Skeletal muscle satellite cell (primary cell): ENCODE results near the gene NXNL1. TPM values are rescaled to one million over a fixed set of nuclear protein-coding genes. Genes with fewer than 3 reads are reported as not detected.
"Not testable (repeated sequence)": the region's sequence is repeated elsewhere in the genome, so short reads cannot be mapped to it uniquely, and the experiment has no call there.

Experiments used
- H3K27me3 ChIP-seq: 2 replicates; pipeline ENCODE4 v1.7.0; 2013; ENCODE audit warnings: low read length; ENCODE audit not compliant: control insufficient read depth, insufficient read depth
- H3K36me3 ChIP-seq: 2 replicates; pipeline ENCODE4 v1.7.0; 2013; ENCODE audit warnings: mild to moderate bottlenecking, control low read depth, low read length; ENCODE audit not compliant: insufficient read depth
- H3K4me1 ChIP-seq: 2 replicates; pipeline ENCODE4 v1.7.0; 2013; ENCODE audit warnings: low read length; ENCODE audit not compliant: control insufficient read depth, insufficient read depth
- H3K4me2 ChIP-seq: 2 replicates; pipeline ENCODE4 v1.7.0; 2013; ENCODE audit warnings: mild to moderate bottlenecking, low read length
- H3K4me3 ChIP-seq: 2 replicates; pipeline ENCODE4 v1.7.0; 2013; ENCODE audit warnings: low read length
- H3K9ac ChIP-seq: 2 replicates; pipeline ENCODE4 v1.7.0; 2013; ENCODE audit warnings: mild to moderate bottlenecking, low read depth, low read length, moderate library complexity
- H3K9me3 ChIP-seq: replicated peaks from 2 replicates; pipeline ENCODE4 v1.7.0; 2013; ENCODE audit warnings: mild to moderate bottlenecking, control low read depth, low read length
- total RNA-seq: library from RNA; depleted of rRNA; stranded (reverse); fragments of >200 nt; gene quantifications from 2 replicates; pipeline ENCODE4 v1.2.3, GENCODE V29; 2012; rRNA removed

NXNL1 gene, protein sequence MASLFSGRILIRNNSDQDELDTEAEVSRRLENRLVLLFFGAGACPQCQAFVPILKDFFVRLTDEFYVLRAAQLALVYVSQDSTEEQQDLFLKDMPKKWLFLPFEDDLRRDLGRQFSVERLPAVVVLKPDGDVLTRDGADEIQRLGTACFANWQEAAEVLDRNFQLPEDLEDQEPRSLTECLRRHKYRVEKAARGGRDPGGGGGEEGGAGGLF
- total RNA-seq: not detected in 2 replicates

DNA sequence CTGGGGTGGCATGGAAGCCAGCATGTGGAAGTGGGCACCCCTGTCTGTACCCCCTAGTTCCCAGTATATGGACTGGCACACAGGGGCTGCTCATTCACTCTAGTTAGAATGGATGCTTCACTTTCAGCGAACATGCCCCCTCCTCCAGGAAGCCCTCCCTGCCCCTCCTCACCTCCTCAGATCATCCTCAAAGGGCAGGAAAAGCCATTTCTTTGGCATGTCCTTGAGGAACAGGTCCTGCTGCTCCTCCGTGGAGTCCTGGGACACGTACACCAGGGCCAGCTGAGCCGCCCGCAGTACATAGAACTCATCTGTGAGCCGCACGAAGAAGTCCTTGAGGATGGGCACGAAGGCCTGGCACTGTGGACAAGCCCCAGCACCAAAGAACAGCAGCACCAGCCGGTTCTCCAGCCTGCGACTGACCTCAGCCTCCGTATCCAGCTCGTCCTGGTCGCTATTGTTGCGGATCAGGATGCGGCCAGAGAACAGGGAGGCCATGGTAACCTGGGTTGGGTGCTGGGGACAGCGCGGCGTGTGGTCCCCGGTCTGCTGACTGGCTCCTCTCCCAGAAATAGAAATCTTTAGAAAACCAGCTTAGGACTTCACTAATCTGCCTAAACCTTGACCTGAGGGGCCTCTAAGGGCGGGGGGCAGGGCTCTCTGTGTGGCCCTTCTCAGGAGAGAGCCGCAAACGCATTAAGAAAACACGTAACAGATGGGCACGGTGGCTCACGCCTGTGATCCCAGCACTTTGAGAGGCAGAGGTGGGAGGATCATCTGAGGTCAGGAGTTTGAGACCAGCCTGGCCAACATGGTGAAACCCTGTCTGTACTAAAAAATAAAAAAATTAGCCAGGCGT lies at the start of gene NXNL1:
Gene NXNL1, minus strand, starts transcription at position 555 of the 859 bp plus-strand sequence. Its CDS starts 57 bp downstream, at position 498.
- H3K9me3 ChIP-seq: no peaks in the 10 kb centered on the region
- no peaks in the 10 kb centered on the region for H3K36me3 ChIP-seq
- H3K4me2 ChIP-seq: no peak within 1 kb of the TSS
- peaks cover 46% of the 10 kb centered on the region for H3K27me3 ChIP-seq
- no peaks in the 10 kb centered on the region for H3K4me1 ChIP-seq
- H3K4me3 ChIP-seq: no peak within 1 kb of the TSS
- no peak within 1 kb of the TSS for H3K9ac ChIP-seq

DNA sequence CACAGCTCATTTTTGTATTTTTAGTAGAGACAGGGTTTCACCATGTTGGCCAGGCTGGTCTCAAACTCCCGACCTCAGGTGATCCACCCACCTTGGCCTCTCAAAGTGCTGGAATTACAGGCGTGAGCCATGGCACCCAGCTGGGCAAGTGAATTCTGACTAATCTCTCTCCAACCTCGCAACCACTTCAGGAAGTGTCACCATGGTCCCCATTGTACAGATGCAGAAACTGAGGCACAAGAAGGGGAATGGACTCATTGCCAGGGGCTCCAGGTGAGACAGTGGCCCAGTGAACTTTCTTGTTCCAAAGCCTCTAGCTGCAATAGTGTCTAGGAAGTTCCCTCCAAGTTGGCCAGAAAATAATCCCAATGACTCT lies 47.8 kb upstream of the NXNL1 start:
- not testable (repeated sequence) for H3K36me3 ChIP-seq, H3K9ac ChIP-seq
- H3K4me1 ChIP-seq: peaks cover 16% of the 10 kb centered on the region

DNA sequence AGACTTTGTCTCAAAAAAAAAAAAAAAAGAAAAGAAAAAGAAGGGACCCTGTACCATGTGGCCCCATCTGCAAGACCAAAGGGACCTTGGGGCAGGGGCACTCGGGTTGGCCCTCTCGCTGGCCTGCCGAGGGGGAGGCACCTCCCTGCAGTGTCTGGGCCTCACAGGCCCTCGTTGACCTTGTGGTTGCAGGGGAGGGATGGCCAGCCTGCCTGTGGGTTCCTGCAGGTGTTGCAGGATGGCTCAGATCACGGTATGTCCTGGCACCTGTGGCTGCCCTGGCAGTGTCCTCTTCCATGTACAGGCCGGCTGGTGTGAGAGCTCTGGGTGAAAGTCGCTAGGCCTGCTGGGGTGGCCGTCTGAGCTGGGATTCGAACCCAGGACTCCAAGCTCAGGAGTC lies 46.0 kb upstream of the NXNL1 start:
- Histone ChIP-seq H3K27me3 (no peaks in the 10 kb centered on the region), H3K4me2 (no peak overlapping the region), H3K9ac (no peak overlapping the region), H3K36me3 (peaks cover 9% of the 10 kb centered on the region), H3K4me3 (no peak overlapping the region), H3K4me1 (peaks cover 11% of the 10 kb centered on the region), H3K9me3 (no peaks in the 10 kb centered on the region)

More for the DNA sequence above, 47.8 kb upstream of the NXNL1 start:
- not testable (repeated sequence) for H3K4me2 ChIP-seq, H3K27me3 ChIP-seq, H3K9me3 ChIP-seq, H3K4me3 ChIP-seq

DNA sequence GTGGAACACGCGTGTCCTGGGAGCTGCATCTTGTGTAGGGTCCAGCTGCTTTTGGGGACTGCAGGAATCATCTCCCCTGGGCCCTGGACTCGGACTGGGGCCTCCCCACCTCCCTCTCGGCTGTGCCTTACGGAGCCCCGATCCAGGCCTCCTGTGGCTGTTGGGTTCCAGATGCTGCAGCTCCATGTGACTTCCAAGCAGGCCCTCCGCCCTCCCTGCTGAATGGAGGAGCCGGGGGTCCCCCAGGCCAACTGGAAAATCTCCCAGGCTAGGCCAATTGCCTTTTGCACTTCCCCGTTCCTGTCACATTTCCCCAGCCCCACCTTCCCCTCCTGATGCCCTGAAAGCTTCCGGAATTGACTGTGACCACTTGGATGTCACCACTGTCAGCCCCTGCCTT lies 44.5 kb upstream of the NXNL1 start:
- peaks cover 19% of the 10 kb centered on the region for H3K36me3 ChIP-seq
- peaks cover 11% of the 10 kb centered on the region for H3K4me1 ChIP-seq
- H3K9ac ChIP-seq: no peak overlapping the region
- no peaks in the 10 kb centered on the region for H3K27me3 ChIP-seq
- H3K9me3 ChIP-seq: no peaks in the 10 kb centered on the region
- no peak overlapping the region for H3K4me3 ChIP-seq
- no peak overlapping the region for H3K4me2 ChIP-seq

DNA sequence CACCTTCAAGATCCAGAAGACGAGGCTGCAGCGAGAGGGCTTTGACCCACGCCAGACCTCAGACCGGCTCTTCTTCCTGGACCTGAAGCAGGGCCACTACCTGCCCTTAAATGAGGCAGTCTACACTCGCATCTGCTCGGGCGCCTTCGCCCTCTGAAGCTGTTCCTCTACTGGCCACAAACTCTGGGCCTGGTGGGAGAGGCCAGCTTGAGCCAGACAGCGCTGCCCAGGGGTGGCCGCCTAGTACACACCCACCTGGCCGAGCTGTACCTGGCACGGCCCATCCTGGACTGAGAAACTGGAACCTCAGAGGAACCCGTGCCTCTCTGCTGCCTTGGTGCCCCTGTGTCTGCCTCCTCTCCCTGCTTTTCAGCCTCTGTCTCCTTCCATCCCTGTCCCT lies 43.7 kb upstream of the NXNL1 start:
- Histone ChIP-seq H3K9me3 (no peaks in the 10 kb centered on the region), H3K36me3 (peaks cover 11% of the 10 kb centered on the region), H3K4me1 (peaks cover 18% of the 10 kb centered on the region), H3K9ac (no peak overlapping the region), H3K27me3 (no peaks in the 10 kb centered on the region), H3K4me3 (no peak overlapping the region), H3K4me2 (no peak overlapping the region)

DNA sequence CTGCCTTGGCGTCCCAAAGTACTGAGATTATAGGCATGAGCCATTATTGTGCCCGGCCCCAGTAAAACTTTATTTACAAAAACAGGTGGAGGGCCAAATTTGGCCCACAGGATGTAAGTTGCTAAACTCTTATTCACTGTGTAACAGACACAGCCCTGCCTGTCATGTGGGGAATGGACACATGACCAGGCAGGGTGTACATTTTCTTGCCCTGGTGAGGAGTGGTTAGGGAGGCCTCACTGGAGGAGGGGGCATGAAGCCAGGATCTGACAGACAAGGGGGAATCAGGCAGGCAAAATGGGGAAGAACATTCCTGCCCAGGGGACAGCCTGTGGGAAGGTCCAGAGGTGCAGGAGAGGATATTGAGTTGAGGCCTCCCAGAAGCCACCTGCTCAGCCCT lies 43.3 kb upstream of the NXNL1 start:
- peaks cover 11% of the 10 kb centered on the region for H3K36me3 ChIP-seq

DNA sequence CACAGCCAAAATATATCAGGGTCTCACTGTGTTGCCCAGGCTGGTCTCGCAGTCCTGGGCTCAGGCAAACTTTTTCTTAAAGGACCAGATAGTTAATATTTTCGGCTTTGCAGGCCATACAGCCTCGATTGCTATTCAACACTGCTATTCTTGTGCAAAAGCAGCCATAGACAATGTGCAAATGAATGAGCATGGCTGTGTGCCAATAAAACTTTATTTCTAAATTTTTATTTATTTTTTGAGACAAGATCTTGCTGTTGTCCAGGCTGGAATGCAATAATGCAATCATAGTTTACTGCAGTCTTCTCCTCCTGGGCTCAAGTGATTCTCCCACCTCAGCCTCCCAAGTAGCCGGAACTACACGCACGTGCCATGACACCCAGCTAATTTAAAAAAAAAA lies 42.5 kb upstream of the NXNL1 start:
- no peaks in the 10 kb centered on the region for H3K9me3 ChIP-seq
- H3K4me3 ChIP-seq: no peak overlapping the region
- H3K27me3 ChIP-seq: no peaks in the 10 kb centered on the region
- H3K36me3 ChIP-seq: peaks cover 11% of the 10 kb centered on the region
- no peak overlapping the region for H3K4me2 ChIP-seq
- peaks cover 18% of the 10 kb centered on the region for H3K4me1 ChIP-seq
- H3K9ac ChIP-seq: no peak overlapping the region

More for the DNA sequence above, 43.3 kb upstream of the NXNL1 start:
- Histone ChIP-seq H3K4me2 (no peak overlapping the region), H3K4me3 (no peak overlapping the region), H3K27me3 (no peaks in the 10 kb centered on the region), H3K9me3 (no peaks in the 10 kb centered on the region), H3K4me1 (peaks cover 22% of the 10 kb centered on the region), H3K9ac (no peak overlapping the region)

DNA sequence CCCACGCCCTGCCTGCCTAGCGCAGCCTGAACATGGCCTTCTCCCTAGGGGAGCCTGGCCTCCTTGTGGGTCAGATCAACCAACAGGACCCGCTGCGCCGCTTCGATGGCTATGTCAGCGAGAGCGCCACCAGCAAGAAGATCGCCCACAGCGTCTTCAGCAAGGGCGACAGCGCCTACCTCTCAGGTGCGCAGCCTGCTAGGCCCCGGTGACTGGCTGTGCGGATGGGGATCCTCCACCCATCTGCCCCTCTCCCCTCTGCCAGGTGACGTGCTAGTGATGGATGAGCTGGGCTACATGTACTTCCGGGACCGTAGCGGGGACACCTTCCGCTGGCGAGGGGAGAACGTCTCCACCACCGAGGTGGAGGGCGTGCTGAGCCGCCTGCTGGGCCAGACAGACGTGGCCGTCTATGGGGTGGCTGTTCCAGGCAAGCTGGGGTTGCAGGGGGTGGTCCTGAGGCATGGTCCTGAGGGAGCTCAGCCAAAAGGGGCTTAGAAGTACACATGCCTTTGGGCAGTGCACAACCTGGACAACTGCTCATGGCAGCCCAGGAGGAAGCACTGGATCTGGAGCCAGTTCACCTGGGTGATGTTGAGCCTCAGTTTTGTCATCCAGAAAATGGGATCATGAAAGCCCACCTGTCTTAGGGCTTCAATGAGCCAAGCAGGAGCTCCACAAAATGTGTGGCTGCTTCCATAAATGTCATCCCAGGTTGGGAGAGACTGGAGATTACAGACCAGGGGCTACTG lies 39.9 kb upstream of the NXNL1 start:
- H3K4me2 ChIP-seq: no peak overlapping the region
- peaks cover 15% of the 10 kb centered on the region for H3K4me1 ChIP-seq
- H3K4me3 ChIP-seq: no peak overlapping the region
- H3K27me3 ChIP-seq: no peaks in the 10 kb centered on the region
- H3K9me3 ChIP-seq: no peaks in the 10 kb centered on the region
- peaks cover 18% of the 10 kb centered on the region for H3K36me3 ChIP-seq
- H3K9ac ChIP-seq: no peak overlapping the region

DNA sequence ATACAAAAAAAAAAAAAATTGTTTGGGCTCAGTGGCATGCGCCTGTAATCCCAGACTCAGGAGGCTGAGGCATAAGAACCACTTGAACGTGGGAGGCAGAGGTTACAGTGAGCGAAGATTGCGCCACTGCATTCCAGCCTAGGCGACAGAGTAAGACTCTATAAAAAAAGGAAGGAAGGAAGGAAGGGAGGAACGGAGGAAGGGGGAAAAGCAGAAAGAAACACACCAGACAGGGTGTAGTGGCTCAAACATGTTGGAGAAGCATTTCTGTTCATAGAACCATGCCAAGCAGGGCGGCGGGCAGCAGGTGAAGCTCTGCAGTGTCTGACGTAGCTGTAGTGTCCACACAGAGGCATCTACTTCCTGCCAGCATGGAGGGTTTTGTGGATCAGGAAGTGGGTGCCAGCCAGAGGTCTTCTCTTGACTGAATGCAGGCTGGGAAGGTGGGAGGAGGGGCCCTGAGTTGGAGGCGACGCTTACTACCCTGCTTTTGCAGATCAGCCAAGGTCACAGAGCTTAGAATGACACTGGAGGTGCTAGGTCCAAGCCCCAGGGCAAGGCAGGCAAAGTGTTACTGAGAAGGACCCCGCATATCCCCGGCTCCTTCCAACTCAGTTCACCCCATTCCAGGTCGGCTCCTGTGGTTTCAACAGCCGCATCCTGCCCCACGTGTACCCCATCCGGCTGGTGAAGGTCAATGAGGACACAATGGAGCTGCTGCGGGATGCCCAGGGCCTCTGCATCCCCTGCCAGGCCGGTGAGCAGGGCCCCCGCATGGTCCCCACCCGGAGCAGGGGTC lies 39.1 kb upstream of the NXNL1 start:
- H3K36me3 ChIP-seq: peaks cover 18% of the 10 kb centered on the region
- H3K27me3 ChIP-seq: no peaks in the 10 kb centered on the region
- H3K9me3 ChIP-seq: no peaks in the 10 kb centered on the region
- H3K9ac ChIP-seq: peak overlapping the region; percentile 10
- H3K4me2 ChIP-seq: peak overlapping the region; percentile 14
- H3K4me3 ChIP-seq: no peak overlapping the region
- H3K4me1 ChIP-seq: peaks cover 15% of the 10 kb centered on the region

DNA sequence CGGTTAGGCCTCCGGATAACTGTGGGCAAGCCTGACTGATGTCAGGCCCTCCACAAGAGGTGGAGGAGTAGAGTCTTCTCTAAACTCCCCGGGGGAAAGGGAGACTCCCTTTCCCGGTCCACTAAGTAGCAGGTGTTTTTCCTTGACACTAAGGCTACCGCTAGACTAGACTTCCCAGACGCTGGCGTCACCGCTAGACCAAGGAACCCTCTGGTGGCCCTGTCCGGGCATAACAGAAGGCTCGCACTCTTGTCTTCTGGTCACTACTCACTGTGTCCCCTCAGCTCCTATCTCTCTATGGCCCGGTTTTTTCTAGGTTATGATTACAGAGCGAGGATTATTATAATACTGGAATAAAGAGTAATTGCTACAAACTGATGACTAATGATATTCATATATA lies 38.3 kb upstream of the NXNL1 start:
- H3K27me3 ChIP-seq, H3K9me3 ChIP-seq, H3K9ac ChIP-seq, H3K4me2 ChIP-seq, H3K4me3 ChIP-seq: not testable (repeated sequence)
- peaks cover 18% of the 10 kb centered on the region for H3K36me3 ChIP-seq
- peaks cover 15% of the 10 kb centered on the region for H3K4me1 ChIP-seq
